HL-60 (cell line): ENCODE results near the gene BACH1.

Experiments
- DNase-seq, 2 experiments: peaks; one replicate each; pipeline ENCODE4 v3.0.0-alpha.2; 2010 to 2020; ENCODE audit warnings: low read depth in 1 of 2, low spot score in 1 of 2
- H3K27ac ChIP-seq: fragments of 250-450 bp; sonication (Bioruptor Pico); replicated peaks from 2 replicates; pipeline ENCODE4 v1.5.1; 2020; ENCODE audit warnings: mild to moderate bottlenecking, moderate library complexity
- H3K27me3 ChIP-seq: fragments of 250-450 bp; sonication (Bioruptor Pico); 2 replicates; pipeline ENCODE4 v1.5.1; 2021; ENCODE audit warnings: mild to moderate bottlenecking, moderate library complexity; ENCODE audit not compliant: insufficient read depth, poor library complexity, severe bottlenecking
- H3K4me3 ChIP-seq: replicated peaks from 2 replicates; pipeline ENCODE4 v1.5.1; 2011; ENCODE audit warnings: mild to moderate bottlenecking, control low read depth, low read length; ENCODE audit not compliant: insufficient read depth
- CTCF ChIP-seq: IDR thresholded peaks from one replicate; pipeline ENCODE4 v1.5.1; 2011; ENCODE audit warnings: low read length, control low read depth, inconsistent platforms; ENCODE audit not compliant: insufficient read depth
- GABPA ChIP-seq: IDR thresholded peaks from 2 replicates; pipeline ENCODE4 v1.6.1; 2012; ENCODE audit warnings: low read depth
- POLR2AphosphoS5 ChIP-seq: IDR thresholded peaks from 2 replicates; pipeline ENCODE4 v1.6.1; 2012; ENCODE audit warnings: low read depth
- REST ChIP-seq: IDR thresholded peaks from 2 replicates; pipeline ENCODE4 v1.6.1; 2012; ENCODE audit warnings: low read depth; ENCODE audit not compliant: insufficient replicate concordance
- SPI1 ChIP-seq: IDR thresholded peaks from 2 replicates; pipeline ENCODE4 v1.6.1; 2012; ENCODE audit warnings: low read depth, mild to moderate bottlenecking, borderline replicate concordance

Gene BACH1

GRCh38 chr21:29326914-29327554 lies 28.3 kb downstream of the BACH1 start:
- DNase-seq: no peak
- no peak for TF ChIP-seq CTCF
- no peak for TF ChIP-seq GABPA
- TF ChIP-seq REST: no peak
- TF ChIP-seq SPI1: no peak
- TF ChIP-seq POLR2AphosphoS5: no peak
- Histone ChIP-seq H3K27me3 (no peaks in the 10 kb centered on the region), H3K4me3 (no peak overlapping the region), H3K27ac (no peak overlapping the region)

DNA sequence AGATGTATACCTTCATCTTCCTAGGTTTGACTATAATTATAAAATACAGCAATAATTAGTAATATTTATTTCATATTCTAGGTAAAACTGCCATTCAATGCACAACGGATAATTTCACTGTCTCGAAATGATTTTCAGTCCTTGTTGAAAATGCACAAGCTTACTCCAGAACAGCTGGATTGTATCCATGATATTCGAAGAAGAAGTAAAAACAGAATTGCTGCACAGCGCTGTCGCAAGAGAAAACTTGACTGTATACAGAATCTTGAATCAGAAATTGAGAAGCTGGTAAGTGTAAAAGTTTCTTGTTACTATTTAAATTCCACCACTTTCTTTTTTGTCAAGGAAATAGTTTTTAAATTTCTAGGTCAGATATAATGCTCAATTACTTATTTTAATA lies 30.7 kb downstream of the BACH1 start:
- peak in 1 of 2 experiments; percentile 32 for DNase-seq
- H3K27me3 ChIP-seq: no peaks in the 10 kb centered on the region
- TF ChIP-seq REST (no peak), SPI1 (no peak), POLR2AphosphoS5 (no peak), CTCF (no peak)

GRCh38 chr21:29330797-29331196 lies 32.1 kb downstream of the BACH1 start:
- no peak overlapping the region for H3K27ac ChIP-seq
- no peak for DNase-seq

More for the DNA sequence above, 30.7 kb downstream of the BACH1 start:
- no peak overlapping the region for H3K4me3 ChIP-seq
- no peak overlapping the region for H3K27ac ChIP-seq

More at GRCh38 chr21:29330797-29331196, 32.1 kb downstream of the BACH1 start:
- Histone ChIP-seq H3K27me3 (no peaks in the 10 kb centered on the region), H3K4me3 (no peak overlapping the region)
- TF ChIP-seq SPI1 (no peak), GABPA (no peak), CTCF (no peak), REST (no peak), POLR2AphosphoS5 (no peak)
